Limb (tissue), 2 donors: ENCODE results near the gene BLOC1S4.
"Not testable (repeated sequence)": the region's sequence is repeated elsewhere in the genome, so short reads cannot be mapped to it uniquely, and the experiment has no call there.

Experiments
- DNase-seq, 2 donors: peaks; one replicate each; pipeline ENCODE4 v3.0.0-alpha.2; 2016; ENCODE audit errors: extremely low spot score in 2 of 2

The BLOC1S4 gene

DNA sequence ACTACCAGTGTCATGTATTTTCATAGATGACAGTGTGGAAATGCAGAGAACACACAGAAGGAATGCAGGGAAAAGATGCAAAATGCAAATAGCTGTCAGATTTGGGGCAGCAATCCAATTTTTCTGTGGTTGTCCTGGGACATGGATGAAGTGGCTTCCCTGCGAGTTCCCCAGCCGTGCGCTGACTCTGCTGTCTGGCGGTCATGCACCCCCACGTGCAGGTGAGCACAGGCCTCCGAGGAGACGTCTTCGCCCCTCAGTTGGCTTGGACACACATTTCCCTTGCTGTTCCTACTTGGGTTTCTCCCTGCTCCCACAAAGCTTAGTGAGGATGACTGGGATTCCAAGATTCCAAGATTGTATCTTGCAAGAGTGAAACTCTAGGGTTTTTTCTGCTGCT is 24.4 kb downstream of the BLOC1S4 start:
- DNase-seq, result no peak

DNA sequence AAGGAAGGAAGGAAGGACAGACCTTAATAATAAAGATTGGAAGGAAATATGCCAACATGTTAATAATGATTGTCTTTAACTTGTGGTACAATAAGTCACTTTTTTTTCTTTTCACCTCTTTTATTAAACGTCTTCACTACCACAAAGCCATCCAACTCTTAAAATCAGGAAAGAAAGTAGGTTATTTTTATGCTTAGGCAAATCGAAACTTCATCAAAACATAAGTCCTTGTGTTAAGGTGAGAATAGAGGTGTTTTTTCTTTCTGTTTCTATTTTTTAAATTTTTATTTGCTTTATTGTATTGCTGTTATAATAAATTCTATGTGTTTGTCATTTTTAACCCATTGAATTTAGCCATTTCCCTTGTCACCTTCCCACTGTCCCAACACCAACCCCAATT is 26.5 kb downstream of the BLOC1S4 start:
- no peak for DNase-seq

DNA sequence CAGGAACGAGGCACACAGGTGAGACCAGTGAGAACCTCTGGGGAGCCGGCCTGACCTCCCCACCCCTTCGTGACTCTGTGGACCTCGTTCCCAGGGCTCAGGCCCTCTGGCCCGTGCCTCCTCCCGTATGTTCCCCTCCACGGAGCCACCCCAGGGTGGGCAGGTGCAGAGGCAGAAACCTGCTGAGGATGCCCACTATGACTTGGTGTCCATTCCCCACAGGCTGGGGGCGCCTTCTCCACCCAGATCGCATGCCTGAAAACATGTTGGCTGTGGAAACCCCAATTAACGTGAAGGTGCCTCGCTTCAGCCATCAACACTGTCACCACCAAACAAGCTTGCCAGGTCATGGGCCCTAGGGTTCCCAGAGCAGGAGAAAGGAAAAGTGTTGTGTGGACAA is 27.0 kb downstream of the BLOC1S4 start:
- no peak for DNase-seq

DNA sequence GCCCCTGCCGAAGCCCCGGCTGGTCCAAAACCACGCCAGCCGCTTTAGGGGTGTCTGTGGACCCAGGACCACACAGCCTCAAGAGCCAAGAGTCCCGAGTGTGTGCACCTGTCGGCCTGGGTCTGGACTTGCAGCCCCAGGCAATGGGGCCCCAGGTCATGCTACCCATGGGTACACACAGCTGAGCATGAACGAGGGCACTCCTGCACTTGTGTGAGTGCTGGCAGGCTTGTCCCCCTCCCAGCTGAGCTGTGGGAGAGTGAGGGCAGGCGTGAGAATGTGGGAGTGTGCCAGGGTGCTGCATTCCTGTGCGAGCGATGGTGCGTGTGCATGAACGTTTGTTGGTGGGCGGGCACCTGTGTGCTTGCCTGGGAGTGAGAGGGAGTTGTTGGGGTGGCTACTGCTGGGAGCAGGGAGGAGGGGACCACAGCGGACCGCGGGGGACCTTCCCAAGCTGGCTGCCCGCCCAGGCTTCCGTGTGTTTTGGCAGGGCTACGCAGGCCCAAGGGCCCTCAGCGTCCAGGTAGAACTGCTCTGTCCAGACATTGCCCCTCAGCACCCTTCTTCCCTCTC is 30.8 kb downstream of the BLOC1S4 start:
- DNase-seq, result peak in 1 of 2 donors; percentile 60

DNA sequence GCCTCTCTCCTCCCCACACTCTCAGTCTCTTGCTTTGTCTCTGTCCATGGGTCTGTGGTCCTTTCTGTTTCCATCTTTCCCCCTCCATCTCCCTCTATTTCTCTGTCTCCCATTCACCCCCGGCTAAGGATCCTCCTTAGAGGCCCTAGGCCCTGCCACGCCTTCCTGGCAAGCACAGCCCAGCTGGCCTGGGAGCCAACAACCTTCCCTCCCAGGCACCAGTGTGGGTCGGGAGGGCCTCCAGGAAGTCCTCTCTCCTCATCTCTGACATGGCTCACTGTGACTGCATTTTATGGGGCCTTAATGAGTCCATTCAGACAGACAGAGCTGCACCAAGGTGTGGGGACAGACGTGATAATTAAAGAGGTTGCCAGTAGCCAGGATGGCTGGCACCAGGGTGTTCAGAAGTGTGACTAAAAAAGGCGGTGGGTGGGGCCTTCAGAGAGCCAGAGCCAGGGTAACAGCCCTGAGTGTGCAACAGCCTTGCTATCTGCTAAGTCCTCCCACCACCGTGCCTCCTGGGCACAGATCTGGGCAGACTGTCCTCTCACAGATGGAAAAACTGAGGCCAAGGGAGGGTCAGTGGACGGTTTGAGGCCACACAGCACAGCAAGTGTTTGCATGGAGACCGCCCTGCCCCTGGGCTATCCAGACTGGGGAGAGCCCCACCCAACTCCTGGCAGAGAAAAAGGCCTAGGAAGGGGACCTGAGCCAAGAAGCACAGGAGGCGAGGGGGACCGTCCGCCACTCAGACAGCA is 31.5 kb downstream of the BLOC1S4 start:
- DNase-seq, result no peak

DNA sequence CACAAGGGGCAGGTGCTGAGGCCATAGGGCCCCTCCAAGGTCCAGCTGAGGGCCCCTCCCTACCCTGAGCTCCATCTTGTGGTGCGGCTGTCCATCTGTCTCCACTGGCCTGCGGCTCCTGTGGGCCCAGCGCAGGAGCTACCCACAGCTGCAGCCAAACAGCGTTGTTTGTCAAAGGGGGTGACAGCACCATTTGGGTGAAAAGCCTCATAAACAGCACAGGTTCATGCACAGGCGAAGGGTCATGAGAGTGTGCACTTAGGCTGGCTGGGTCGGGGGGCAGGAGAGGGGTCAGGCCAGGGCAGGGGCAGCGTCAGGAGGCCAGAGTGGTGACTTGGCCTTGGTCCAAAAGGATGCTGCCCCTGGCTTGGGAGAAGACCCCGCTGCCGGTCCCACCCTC is 32.3 kb downstream of the BLOC1S4 start:
- DNase-seq, result no peak

DNA sequence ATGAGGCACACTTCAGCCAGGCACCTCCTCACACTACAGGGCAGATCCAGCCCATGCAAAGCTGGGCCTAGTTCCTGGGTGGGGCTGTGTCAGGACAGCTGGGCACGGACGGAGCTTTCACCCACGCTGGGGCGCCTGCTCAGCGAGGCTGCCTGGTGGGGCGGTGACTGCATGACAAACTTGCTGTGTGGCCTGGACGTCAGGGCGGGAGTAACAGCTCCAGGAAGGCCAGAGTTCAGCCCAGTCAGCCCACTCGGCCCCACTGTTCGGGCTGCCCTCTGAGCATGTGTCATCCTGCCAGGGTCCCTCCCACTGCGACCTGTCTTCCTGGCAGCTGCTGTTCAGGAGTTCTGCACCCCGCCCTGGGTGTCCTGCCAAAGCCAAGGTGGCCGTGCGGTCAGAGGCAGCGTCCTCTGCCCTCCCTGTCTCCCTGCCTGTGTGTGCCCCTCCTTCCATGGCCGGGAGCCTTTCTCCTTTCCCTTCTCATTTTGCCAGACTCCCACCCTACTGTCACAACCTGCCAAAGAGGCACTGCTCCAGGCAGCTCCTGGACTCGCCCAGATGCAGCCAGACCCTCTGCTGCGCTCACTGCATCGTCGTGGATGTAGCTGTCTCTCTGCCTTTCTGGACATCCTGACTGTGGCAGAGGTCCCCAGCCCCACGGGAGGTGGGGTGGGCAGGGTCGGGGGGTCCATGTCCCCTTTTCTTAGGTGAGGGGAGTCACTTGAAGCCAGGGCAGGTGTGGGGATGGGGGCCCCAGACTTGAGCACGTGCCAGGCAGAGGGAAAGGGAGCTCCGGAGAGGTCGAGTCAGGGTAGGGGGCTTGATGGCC is 33.6 kb downstream of the BLOC1S4 start:
- DNase-seq, result no peak

DNA sequence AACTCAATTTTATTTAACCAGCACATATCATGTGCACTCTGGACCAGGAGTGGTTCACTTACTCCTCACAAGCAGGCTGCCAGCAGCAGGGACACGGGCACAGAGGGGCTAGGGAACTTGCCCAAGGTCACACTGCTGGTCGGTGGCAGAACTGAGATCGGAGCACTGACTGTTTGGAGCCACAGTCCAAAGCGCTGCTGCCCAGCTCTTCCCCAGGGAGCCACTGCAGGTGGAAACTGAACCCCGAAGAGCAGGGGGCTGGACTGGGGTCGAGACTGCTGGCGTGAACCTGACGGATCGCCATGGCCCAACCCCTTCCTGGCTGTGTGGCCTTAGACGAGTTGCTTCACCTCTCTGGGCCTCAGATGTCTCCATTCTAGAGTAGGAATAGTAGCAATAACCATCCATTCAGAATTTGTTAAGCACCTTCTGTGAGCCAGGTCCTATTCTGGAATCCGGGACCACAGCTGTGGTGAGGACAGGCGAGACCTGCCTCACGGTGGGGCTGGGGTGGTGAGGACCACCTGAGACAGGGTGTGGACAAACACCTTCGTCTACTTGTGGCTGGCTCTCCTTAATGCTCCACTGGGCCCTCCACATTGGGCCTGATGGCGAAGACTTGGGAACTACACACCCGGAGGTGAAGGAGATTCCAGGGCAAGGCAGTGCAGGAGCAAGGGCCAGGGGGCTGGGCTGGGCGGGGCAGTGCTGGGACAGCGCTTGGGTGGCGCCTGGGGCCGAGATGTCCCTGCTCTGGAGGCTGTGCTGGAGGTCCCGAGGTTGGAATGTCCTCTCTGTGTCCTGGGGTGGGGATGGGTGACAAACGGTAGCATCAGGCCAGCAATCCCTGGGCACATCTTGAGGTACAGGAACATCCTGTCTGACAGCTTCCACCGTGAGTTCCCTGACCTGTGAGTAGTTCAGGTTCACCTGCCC is 34.6 kb downstream of the BLOC1S4 start:
- no peak for DNase-seq

DNA sequence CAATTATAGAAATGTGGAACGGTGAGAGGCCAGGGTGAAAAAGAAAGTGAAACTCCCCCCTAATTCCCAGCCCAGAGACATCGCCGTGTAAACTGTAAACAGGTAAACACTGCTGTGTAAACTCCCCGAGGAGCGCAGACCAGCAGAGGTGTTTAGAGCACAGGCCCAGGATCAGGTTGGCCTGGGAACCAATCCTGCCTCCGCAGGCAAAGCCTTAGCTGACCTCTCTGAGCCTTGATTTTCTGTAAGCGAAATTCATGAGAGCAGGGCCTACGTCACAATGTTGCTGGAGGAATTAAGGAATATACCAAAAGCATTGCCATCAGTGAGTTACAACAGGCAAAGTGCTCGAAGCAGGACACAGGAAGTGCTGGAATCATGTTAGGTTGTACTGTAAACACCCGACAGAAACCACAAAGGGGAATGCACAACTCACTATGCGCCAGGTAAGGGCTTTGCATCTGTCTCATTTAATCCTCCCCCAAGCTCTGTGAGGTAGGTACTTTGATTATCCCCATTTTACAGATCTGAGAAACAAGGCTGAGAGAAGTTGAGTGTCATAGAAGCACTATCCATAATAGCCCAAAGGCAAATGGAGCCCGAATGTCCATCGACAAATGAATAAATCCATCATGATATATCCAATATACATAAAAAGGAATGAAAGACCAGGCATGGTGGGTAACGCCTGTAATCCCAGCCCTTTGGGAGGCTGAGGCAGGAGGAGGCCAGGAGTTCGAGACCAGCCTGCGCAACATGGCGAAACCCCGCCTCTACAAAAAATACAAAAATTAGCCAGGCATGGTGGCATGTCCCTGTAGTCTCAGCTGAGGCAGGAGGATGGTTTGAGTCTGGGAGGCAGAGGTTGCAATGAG is 35.9 kb downstream of the BLOC1S4 start:
- no peak for DNase-seq

DNA sequence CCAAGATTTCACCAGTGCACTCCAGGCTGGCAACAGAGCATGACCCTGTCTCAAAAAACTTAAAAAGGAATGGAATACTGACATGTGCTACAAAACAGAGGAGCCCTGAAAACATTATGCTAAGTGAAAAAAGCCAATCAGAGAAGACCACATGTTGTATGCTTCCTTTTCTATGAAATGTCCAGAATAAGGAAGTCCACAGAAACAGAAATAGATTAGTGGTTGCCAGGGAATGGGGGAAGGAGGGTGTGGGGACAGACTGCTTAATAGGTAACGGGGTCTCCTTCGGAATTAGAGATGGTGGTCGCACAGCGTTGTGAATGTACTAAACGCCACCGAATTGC is 36.5 kb downstream of the BLOC1S4 start:
- DNase-seq, result no peak

DNA sequence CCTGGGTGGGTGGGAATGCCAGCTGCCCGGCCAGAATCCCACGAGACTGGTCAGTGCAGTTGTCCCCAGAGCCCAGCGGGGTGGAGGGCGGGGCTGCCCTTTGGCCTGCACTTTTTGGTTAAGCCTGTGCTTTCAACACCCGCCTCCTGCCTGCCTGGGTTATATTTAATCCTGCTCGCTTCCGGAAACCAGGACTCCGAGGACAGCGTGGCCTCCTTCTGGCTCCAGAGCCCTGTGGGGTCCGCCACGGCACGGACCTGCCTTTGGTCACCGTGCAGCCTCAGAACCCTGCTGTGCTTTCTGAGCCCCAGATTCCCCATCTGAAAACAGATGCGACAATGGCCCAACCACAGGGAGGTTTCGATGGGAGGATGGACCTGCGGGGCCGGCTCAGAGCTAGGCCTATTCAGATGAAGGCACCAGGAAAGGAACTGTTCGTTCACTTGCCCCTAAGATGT is 37.2 kb downstream of the BLOC1S4 start:
- DNase-seq, result no peak

DNA sequence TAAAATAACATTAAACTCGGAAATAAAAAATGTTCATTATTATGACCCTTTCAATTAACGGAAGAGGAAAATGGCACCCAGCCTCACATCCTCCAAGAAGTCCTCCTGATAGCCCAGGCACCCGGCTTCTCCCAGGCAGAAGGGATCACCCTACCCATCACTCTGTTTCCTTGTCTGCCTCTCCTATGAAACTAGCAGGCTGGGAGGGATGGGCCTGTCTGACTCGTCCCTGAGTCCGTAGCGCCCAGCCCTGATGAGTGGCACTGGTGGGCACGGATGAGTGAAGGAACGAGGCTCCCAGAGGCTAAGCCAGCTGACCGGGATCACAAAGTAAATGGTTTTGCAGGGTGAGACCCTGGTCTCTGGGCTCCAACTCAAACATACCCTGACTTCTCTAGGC is 37.9 kb downstream of the BLOC1S4 start:
- no peak for DNase-seq

DNA sequence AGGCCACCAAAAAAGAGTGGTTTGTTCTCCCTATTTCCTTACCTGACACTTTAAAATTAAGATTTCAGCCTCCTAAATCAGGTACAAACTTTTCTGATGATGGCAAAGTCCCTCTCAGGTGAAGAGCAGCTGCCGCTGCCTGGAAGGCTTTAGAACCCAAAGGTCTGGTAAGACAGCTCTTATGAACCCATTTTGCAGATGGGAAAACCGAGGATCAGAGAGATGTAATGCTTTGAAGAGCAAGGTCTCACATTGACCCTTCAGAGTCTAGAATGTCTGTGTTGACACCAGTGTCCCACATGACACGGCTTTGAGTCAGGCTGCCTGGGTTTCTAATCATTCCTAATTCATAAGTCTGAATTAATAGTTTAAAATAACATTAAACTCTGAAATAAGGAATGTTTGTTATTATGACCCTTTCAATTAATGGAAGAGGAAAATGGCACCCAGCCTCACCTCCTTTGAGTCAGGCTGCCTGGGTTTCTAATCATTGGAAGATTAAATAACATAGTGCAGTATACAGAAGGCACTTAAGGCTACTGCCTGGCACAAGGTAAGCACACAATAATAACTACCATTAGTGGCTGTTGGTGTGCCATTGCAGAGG is 38.6 kb downstream of the BLOC1S4 start:
- DNase-seq, result no peak

DNA sequence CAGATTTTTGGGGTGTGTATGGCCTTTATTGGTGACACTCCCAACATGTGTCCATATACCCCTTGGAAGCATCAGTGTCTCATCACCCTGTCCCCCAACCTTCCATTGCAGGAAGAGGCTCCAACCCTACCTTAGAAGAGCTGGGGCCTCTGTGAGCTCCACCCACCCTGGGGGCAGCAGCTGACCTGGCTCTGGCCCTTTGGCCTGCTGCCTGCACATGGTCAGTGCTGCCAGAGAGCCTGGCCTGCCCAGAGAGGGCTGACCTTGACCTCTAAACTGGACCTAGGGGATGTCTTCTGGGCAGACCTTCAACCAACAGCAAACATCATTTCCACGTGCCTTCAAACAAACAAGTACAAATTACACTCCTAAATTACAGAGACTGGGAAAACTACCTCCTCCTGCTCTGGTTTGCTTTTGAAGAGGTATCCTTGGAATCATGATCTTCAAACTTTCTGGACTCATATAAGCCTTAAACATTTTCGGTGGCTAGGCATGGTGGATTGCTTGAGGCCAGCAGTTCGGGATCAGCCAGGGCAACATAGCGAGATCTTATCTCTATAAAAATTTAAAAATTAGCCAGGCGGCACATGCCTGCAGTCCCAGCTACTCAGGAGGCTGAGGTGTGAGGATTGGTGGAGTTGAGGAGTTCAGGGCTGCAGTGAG is 39.2 kb downstream of the BLOC1S4 start:
- DNase-seq, result no peak

DNA sequence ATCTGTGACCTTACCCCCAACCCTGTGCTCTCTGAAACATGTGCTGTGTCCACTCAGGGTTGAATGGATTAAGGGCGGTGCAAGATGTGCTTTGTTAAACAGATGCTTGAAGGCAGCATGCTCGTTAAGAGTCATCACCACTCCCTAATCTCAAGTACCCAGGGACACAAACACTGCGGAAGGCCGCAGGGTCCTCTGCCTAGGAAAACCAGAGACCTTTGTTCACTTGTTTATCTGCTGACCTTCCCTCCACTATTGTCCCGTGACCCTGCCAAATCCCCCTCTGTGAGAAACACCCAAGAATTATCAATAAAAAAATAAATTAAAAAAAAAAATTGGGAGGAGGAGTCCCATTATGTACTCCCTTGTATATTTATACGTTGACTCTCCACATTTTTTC is 40.4 kb downstream of the BLOC1S4 start:
- DNase-seq, result not testable (repeated sequence)

DNA sequence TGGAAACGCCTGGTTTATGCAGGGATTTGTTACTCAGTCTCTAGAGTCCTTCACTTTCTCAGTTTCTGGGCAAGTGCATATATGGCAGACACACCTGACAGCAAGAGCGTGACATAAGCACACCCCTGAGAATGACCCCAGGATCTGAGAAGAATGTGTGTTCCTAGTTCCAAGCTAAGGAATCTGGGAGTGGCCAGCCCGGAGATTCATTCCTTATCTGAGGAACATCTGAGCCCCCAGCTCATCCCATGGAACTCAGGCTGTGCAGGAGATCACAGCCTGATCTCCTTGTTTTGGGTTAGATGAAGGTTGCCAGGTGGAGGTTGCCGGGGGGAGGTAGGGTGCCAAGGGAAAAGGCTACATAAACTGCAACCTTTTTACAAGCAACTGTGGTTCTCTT is 42.8 kb downstream of the BLOC1S4 start:
- no peak for DNase-seq

DNA sequence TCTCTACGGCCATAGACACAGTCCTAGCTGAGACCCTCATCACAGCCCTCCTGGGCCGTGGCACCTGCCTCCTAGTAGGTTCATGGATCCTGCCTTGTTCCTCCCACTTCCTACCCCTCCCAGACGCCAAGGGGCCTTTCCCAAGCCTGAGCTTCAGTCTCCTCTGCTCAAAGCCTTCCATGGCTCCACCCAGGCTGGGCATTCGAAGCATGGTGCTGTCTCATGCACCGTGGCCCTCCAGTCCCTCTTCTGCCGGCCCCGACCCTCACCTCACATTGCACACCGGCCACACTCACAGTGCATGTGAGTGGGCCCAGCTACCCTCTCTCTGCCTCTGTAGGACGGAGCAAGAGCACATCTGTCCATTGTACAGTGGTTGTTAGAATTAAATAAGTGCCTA is 44.9 kb downstream of the BLOC1S4 start:
- no peak for DNase-seq

DNA sequence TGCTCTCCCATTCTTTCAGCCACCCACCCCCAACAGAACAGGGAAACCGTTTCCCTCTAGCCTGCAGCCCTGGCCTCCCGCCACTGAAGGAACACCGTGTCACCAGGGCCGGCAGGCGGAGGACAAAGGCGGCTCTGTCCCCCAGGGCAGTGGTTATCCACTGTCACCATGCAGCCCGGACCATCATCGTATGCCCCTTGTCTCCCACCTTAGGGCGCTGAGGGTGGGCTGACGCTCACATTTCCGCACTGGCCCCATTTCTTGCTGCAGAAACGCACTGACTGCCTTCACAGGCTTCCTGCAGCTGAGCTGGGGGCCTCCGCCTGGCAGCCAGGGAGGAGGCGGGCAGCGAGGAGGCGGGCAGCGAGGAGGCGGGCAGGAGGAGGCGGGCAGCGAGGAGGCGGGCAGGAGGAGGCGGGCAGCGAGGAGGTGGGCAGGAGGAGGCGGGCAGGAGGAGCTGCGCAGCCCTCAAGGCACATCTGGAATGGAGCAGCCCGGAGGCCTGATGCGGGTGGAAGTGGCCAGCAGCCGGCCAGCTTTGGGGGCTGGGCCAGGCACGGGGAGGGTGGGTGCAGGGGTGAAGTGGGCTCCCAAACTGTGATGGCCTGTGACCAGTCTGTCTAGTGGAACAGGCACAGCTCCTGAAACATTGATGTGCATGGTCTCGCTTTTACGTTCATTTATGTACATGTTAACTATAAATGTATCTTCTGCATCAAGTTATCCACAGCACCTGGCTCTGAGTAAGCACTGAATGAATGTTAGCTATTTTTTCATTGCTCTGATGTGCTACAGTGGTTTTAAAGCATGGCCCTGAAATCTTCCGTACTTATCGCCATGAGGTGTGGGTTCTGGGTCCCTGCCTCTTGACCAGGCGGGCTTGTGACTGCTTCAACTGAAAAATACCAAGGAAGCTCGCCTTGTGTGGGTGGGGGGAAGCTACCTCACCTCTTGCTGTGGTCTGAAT is 46.0 kb downstream of the BLOC1S4 start:
- peak in 1 of 2 donors; percentile 53 for DNase-seq
